Panc1 (cell line): ENCODE measurements around the gene TEKT2.

Source experiments
- CTCF ChIP-seq: fragments of 450-650 bp; IDR thresholded peaks from 2 replicates; pipeline ENCODE4 v1.5.1; 2017; ENCODE audit warnings: mild to moderate bottlenecking
- POLR2AphosphoS5 ChIP-seq: IDR thresholded peaks from 2 replicates; pipeline ENCODE4 v1.6.1; 2012; ENCODE audit warnings: mild to moderate bottlenecking, low read depth, low read length, moderate library complexity
- REST ChIP-seq, 2 experiments: IDR thresholded peaks; 2 replicates each; pipeline ENCODE4 v1.6.1; 2011 to 2012; ENCODE audit warnings: low read depth in 2 of 2, control low read depth in 1 of 2, low read length in 1 of 2, mild to moderate bottlenecking in 1 of 2, moderate library complexity in 1 of 2; ENCODE audit not compliant: insufficient read depth in 1 of 2
- SIN3A ChIP-seq: IDR thresholded peaks from 2 replicates; pipeline ENCODE4 v1.6.1; 2012; ENCODE audit warnings: low read depth, mild to moderate bottlenecking, low read length, moderate library complexity, borderline replicate concordance; ENCODE audit not compliant: insufficient read depth

- TF ChIP-seq POLR2AphosphoS5 (no peak), CTCF (no peak), REST (IDR thresholded peaks at IDR 0.05; ENCODE audit: insufficient read depth in 1 of 2, low read depth in 2 of 2, low read length in 1 of 2) (no peak), SIN3A (no peak)
These were observed 48.7 kb upstream of the TEKT2 start for GRCh38 chr1:36035154-36035553.
